H7 (cell line): ENCODE results near the gene HADHB. TPM values are rescaled to one million over a fixed set of nuclear protein-coding genes. Genes with fewer than 3 reads are reported as not detected.
"Not testable (repeated sequence)": the region's sequence is repeated elsewhere in the genome, so short reads cannot be mapped to it uniquely, and the experiment has no call there.

Source experiments
- DNase-seq: peaks from one replicate; pipeline ENCODE4 v3.0.0; 2012
- H3K27me3 ChIP-seq: 2 replicates; pipeline ENCODE4 v1.6.0; 2011; ENCODE audit warnings: mild to moderate bottlenecking, low read length; ENCODE audit not compliant: control insufficient read depth, insufficient read depth
- H3K36me3 ChIP-seq: replicated peaks from 2 replicates; pipeline ENCODE4 v1.5.1; 2011; ENCODE audit warnings: low read length; ENCODE audit not compliant: control insufficient read depth, insufficient read depth
- H3K4me3 ChIP-seq: 2 replicates; pipeline ENCODE4 v1.5.1; 2011; ENCODE audit warnings: low read depth, mild to moderate bottlenecking, control low read depth, low read length, moderate library complexity; ENCODE audit not compliant: insufficient read depth
- total RNA-seq: library from RNA; depleted of rRNA; stranded (reverse); fragments of >200 nt; shearing (Covaris generic); gene quantifications from 2 replicates; pipeline ENCODE4 v1.2.3, GENCODE V29; 2014

HADHB gene
- total RNA-seq, 1 experiment from 2014 or later = 78.7 TPM

GRCh38 chr2:26268670-26269385 lies 24.1 kb downstream of the HADHB start:
- not testable (repeated sequence) for H3K36me3 ChIP-seq, H3K27me3 ChIP-seq

GRCh38 chr2:26269571-26270158 lies 24.9 kb downstream of the HADHB start:
- H3K4me3 ChIP-seq = no peak overlapping the region
- DNase-seq = no peak
- H3K36me3 ChIP-seq = no peaks in the 10 kb centered on the region; the same call in 1 of the 2 replicates
- H3K27me3 ChIP-seq = no peaks in the 10 kb centered on the region

More at GRCh38 chr2:26268670-26269385, 24.1 kb downstream of the HADHB start:
- H3K4me3 ChIP-seq, DNase-seq: not testable (repeated sequence)

- Histone ChIP-seq H3K36me3 (peaks cover 1% of the 10 kb centered on the region; the same call in 1 of the 2 replicates), H3K4me3 (no peak overlapping the region), H3K27me3 (no peaks in the 10 kb centered on the region)
- DNase-seq = no peak
Measured at GRCh38 chr2:26270373-26270772, 25.6 kb downstream of the HADHB start.

GRCh38 chr2:26273501-26273900 lies 28.8 kb downstream of the HADHB start:
- DNase-seq = no peak
- H3K27me3 ChIP-seq = no peaks in the 10 kb centered on the region
- H3K36me3 ChIP-seq = peaks cover 2% of the 10 kb centered on the region
- H3K4me3 ChIP-seq = no peak overlapping the region

- Histone ChIP-seq H3K4me3 (no peak overlapping the region), H3K27me3 (no peaks in the 10 kb centered on the region), H3K36me3 (peaks cover 4% of the 10 kb centered on the region)
- no peak for DNase-seq
Measured at GRCh38 chr2:26274058-26274613, 29.4 kb downstream of the HADHB start.

- DNase-seq = no peak
- H3K4me3 ChIP-seq = no peak overlapping the region
- H3K27me3 ChIP-seq = no peaks in the 10 kb centered on the region
- peaks cover 5% of the 10 kb centered on the region for H3K36me3 ChIP-seq
Measured at GRCh38 chr2:26276484-26277227, 31.9 kb downstream of the HADHB start.

- Histone ChIP-seq H3K36me3 (peaks cover 5% of the 10 kb centered on the region), H3K4me3 (no peak overlapping the region), H3K27me3 (no peaks in the 10 kb centered on the region)
- no peak for DNase-seq
Measured at GRCh38 chr2:26279886-26280285, 35.1 kb downstream of the HADHB start.

- Histone ChIP-seq H3K36me3 (peaks cover 6% of the 10 kb centered on the region), H3K27me3 (no peaks in the 10 kb centered on the region), H3K4me3 (no peak overlapping the region)
- no peak for DNase-seq
Measured at GRCh38 chr2:26281226-26281625, 36.5 kb downstream of the HADHB start.

- Histone ChIP-seq H3K27me3 (no peaks in the 10 kb centered on the region), H3K36me3 (peaks cover 6% of the 10 kb centered on the region), H3K4me3 (no peak overlapping the region)
- DNase-seq = no peak
Measured at GRCh38 chr2:26283606-26284005, 38.9 kb downstream of the HADHB start.

- Histone ChIP-seq H3K36me3 (peaks cover 4% of the 10 kb centered on the region), H3K27me3 (no peaks in the 10 kb centered on the region), H3K4me3 (no peak overlapping the region)
- no peak for DNase-seq
Measured at GRCh38 chr2:26284132-26284531, 39.4 kb downstream of the HADHB start.

GRCh38 chr2:26285931-26286330 lies 41.2 kb downstream of the HADHB start:
- no peaks in the 10 kb centered on the region for H3K27me3 ChIP-seq
- no peak for DNase-seq
- H3K36me3 ChIP-seq = peaks cover 2% of the 10 kb centered on the region
- H3K4me3 ChIP-seq = no peak overlapping the region

- no peak for DNase-seq
- H3K4me3 ChIP-seq = no peak overlapping the region
- no peaks in the 10 kb centered on the region for H3K27me3 ChIP-seq
- peaks cover 2% of the 10 kb centered on the region for H3K36me3 ChIP-seq
Measured at GRCh38 chr2:26290001-26290400, 45.3 kb downstream of the HADHB start.

- DNase-seq = peak; percentile 55
- H3K36me3 ChIP-seq = no peaks in the 10 kb centered on the region
- no peaks in the 10 kb centered on the region for H3K27me3 ChIP-seq
- no peak overlapping the region for H3K4me3 ChIP-seq
Measured at GRCh38 chr2:26292646-26293045, 47.9 kb downstream of the HADHB start.

- no peak for DNase-seq
- Histone ChIP-seq H3K27me3 (peaks cover 2% of the 10 kb centered on the region; the same call in 1 of the 2 replicates), H3K36me3 (no peaks in the 10 kb centered on the region), H3K4me3 (no peak overlapping the region)
Measured at GRCh38 chr2:26295511-26295910, 50.8 kb downstream of the HADHB start.
